ENCODE results near the gene ADA. TPM values are rescaled to one million over a fixed set of nuclear protein-coding genes. Genes with fewer than 3 reads are reported as not detected.

ADA gene
- total and polyA plus RNA-seq, 9 of the 15 experiments (the other 6 are each of a cell fraction or from before 2014, with no cell fraction given), result 2.4 to 26.1 (median 5.3) TPM

DNA sequence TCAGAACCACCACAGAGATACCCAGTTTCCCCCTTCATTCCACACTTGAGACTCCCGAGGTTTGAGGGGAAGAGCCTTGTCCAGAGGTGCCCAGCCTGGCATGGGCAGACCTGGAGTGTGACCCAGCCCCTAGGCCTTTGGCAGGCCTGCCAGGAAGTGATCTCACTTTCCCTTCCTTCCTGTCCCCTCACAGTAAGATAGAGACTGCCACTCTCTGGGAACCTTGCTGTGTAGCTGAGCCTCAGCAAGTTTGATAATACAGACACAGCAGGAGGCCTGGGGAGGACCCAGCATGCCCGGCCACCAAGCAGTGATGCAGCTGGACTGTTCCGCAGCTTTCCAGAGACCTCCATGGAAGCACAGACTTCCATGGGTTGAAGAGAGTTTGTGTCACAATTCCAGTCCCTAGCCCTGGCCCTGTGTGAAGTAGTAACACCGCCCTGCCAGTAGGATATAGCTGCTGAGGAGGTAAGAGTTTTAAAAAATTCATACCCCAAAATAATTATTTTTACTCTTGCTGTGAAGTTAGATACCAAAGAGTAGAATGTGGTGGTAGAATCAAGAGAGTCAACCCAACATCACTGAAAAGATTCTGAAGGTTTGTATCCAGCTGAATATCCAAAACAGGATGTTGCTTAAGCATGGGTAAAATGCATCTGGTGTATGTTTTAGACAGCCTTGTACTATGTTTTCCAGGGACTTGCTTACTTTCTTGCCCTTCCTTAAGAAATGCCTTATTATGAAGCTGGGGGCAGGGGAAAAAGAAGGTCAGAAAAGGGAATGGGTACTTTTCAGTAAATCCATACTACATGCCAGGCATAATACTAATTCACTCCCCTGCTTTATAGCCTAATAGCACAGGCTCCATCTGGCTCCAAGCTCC lies 52.8 kb downstream of the ADA start:
- in situ Hi-C loops (cut with MboI), result no loop called here
- CTCF ChIA-PET (ENCODE audit: low intra/inter-chr PET ratio), result no interaction called here
- H3K4me2 ChIP-seq (ENCODE audit: insufficient read depth, low read length), result no peak overlapping the region
- no peak for TF ChIP-seq RFX1 (IDR thresholded peaks at IDR 0.05)
- no peak for TF ChIP-seq NR2C1 (IDR thresholded peaks at IDR 0.05)
- TF ChIP-seq NR2C1 (tag; IDR thresholded peaks at IDR 0.05), result peak; percentile 19; the same call in 1 of the 2 replicates
- 0 out of 2 replicates have a peak, but pooled peaks have one; percentile 23 for TF ChIP-seq ATF7 (IDR thresholded peaks at IDR 0.05)
- TF ChIP-seq RBM34 (IDR thresholded peaks at IDR 0.05; ENCODE audit: borderline replicate concordance, insufficient read depth, low read length), result no peak
- no peak for TF ChIP-seq LARP7 (IDR thresholded peaks at IDR 0.05)
- TF ChIP-seq, protein P1, sequence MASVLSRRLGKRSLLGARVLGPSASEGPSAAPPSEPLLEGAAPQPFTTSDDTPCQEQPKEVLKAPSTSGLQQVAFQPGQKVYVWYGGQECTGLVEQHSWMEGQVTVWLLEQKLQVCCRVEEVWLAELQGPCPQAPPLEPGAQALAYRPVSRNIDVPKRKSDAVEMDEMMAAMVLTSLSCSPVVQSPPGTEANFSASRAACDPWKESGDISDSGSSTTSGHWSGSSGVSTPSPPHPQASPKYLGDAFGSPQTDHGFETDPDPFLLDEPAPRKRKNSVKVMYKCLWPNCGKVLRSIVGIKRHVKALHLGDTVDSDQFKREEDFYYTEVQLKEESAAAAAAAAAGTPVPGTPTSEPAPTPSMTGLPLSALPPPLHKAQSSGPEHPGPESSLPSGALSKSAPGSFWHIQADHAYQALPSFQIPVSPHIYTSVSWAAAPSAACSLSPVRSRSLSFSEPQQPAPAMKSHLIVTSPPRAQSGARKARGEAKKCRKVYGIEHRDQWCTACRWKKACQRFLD (CRISPR knock-in tag; IDR thresholded peaks at IDR 0.05), result peak; percentile 40; the same call in 1 of the 2 replicates
- no peak for TF ChIP-seq MCM2 (IDR thresholded peaks at IDR 0.05; ENCODE audit: low read depth)
- TF ChIP-seq, protein P2, sequence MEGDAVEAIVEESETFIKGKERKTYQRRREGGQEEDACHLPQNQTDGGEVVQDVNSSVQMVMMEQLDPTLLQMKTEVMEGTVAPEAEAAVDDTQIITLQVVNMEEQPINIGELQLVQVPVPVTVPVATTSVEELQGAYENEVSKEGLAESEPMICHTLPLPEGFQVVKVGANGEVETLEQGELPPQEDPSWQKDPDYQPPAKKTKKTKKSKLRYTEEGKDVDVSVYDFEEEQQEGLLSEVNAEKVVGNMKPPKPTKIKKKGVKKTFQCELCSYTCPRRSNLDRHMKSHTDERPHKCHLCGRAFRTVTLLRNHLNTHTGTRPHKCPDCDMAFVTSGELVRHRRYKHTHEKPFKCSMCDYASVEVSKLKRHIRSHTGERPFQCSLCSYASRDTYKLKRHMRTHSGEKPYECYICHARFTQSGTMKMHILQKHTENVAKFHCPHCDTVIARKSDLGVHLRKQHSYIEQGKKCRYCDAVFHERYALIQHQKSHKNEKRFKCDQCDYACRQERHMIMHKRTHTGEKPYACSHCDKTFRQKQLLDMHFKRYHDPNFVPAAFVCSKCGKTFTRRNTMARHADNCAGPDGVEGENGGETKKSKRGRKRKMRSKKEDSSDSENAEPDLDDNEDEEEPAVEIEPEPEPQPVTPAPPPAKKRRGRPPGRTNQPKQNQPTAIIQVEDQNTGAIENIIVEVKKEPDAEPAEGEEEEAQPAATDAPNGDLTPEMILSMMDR (IDR thresholded peaks at IDR 0.05 in 2 of 3, conservative IDR thresholded peaks at IDR 0.05 in 1 of 3; ENCODE audit: insufficient read depth in 2 of 3, low read depth in 1 of 3, low read length in 3 of 3), result peak in 1 of 3 experiments; percentile 15; a peak in 1 of 6 replicates
- no peak for TF ChIP-seq JUNB (CRISPR knock-in tag; conservative IDR thresholded peaks at IDR 0.05)
- no peak for TF ChIP-seq U2AF2 (optimal IDR thresholded peaks at IDR 0.05; ENCODE audit: low read depth, low read length)
- no peak for TF ChIP-seq JUND (IDR thresholded peaks at IDR 0.05; ENCODE audit: borderline replicate concordance, low read depth, low read length)
- TF ChIP-seq JUND (tag; IDR thresholded peaks at IDR 0.05; ENCODE audit: borderline replicate concordance, low read depth, low read length), result peak; percentile 40; the same call in 2 of the 3 replicates
- 0 out of 2 replicates have a peak, but pooled peaks have one; percentile 24 for TF ChIP-seq SMAD3 (CRISPR knock-in tag; conservative IDR thresholded peaks at IDR 0.05)
- no peak for TF ChIP-seq SNIP1 (IDR thresholded peaks at IDR 0.05; ENCODE audit: low read depth)

More for the DNA sequence above, 52.8 kb downstream of the ADA start:
- Histone ChIP-seq H3K4me3 (no peak overlapping the region), H2AFZ (ENCODE audit: low read depth, low read length) (peak overlapping the region; percentile 72), H3K9me1 (ENCODE audit: control insufficient read depth, insufficient read depth, low read length) (no peaks in the 10 kb centered on the region), H3K4me1 (replicated peaks in 1 of 2; ENCODE audit: control insufficient read depth in 2 of 2, insufficient read depth in 2 of 2, low read length in 2 of 2) (peaks cover 8% of the 10 kb centered on the region in 2 experiments), H3K9ac (ENCODE audit: insufficient read depth in 1 of 2, low read depth in 2 of 2, low read length in 2 of 2) (peak overlapping the region in 1 of 2 experiments; percentile 78; a peak in 1 of 4 replicates), H3K27ac (ENCODE audit: extremely low read depth, low read depth, low read length) (no peak overlapping the region), H3K9me3 (replicated peaks; ENCODE audit: control insufficient read depth, insufficient read depth, low read depth, low read length) (no peaks in the 10 kb centered on the region), H3K36me3 (ENCODE audit: control insufficient read depth, insufficient read depth, low read length) (no peaks in the 10 kb centered on the region), H3K79me2 (ENCODE audit: control insufficient read depth, insufficient read depth, low read length) (no peaks in the 10 kb centered on the region), H3K27me3 (ENCODE audit: control insufficient read depth in 2 of 2, insufficient read depth in 2 of 2, low read length in 2 of 2) (no peaks in the 10 kb centered on the region), H4K20me1 (replicated peaks; ENCODE audit: control insufficient read depth, insufficient read depth, low read length) (no peaks in the 10 kb centered on the region)
- peak; percentile 44 for FAIRE-seq
- POLR2A ChIA-PET, result no interaction called here
- peak; percentile 55; the same call in 1 of the 3 replicates for ATAC-seq
- intact Hi-C loops (cut with micrococcal nuclease), result no loop called here
- no TSS peak for BruUV-seq (replicated peaks)
- 23% methylated on average over 4 of the region's 4 CpGs for WGBS (ENCODE audit: insufficient coverage, low coverage, missing lambda C conversion rate)
- peak in 1 of 4 experiments; percentile 31 for DNase-seq (ENCODE audit: extremely low read depth in 1 of 4, low spot score in 3 of 4)
